GM19328 (cell line): ENCODE results near the gene NUDT13.
A peak's percentile ranks its signal among the peaks of the same experiment; 100 is the strongest.
"Not testable (repeated sequence)": the region's sequence is repeated elsewhere in the genome, so short reads cannot be mapped to it uniquely, and the experiment has no call there.

Source experiments
- ATAC-seq: cut with Tn5 transposase; IDR thresholded peaks from one replicate; pipeline ENCODE4 v1.9.1; 2021; ENCODE audit warnings: mild to moderate bottlenecking, moderate library complexity; ENCODE audit not compliant: unreplicated experiment

The NUDT13 gene

GRCh38 chr10:73097305-73097670, 13.0 kb upstream of the NUDT13 start:
- no peak for ATAC-seq

- no peak for ATAC-seq
Measured at GRCh38 chr10:73099141-73099540, 11.1 kb upstream of the NUDT13 start.

GRCh38 chr10:73106301-73106700, 4.0 kb upstream of the NUDT13 start:
- ATAC-seq = no peak

- ATAC-seq = not testable (repeated sequence)
Measured at GRCh38 chr10:73109248-73109652, 1.0 kb upstream of the NUDT13 start.

- ATAC-seq = not testable (repeated sequence)
Measured at GRCh38 chr10:73112032-73112431, 1.8 kb downstream of the NUDT13 start.

GRCh38 chr10:73113551-73113950, 3.3 kb downstream of the NUDT13 start:
- no peak for ATAC-seq

GRCh38 chr10:73116017-73116416, 5.8 kb downstream of the NUDT13 start:
- no peak for ATAC-seq

GRCh38 chr10:73117976-73118743, 7.9 kb downstream of the NUDT13 start:
- ATAC-seq = peak; percentile 68

GRCh38 chr10:73119457-73119856, 9.2 kb downstream of the NUDT13 start:
- ATAC-seq = no peak

- no peak for ATAC-seq
Measured at GRCh38 chr10:73119952-73120351, 9.7 kb downstream of the NUDT13 start.

GRCh38 chr10:73126343-73126742, 16.1 kb downstream of the NUDT13 start:
- no peak for ATAC-seq

GRCh38 chr10:73131301-73131700, 21.0 kb downstream of the NUDT13 start:
- no peak for ATAC-seq

GRCh38 chr10:73131913-73132686, 21.8 kb downstream of the NUDT13 start:
- ATAC-seq = no peak

GRCh38 chr10:73134727-73135126, 24.5 kb downstream of the NUDT13 start:
- ATAC-seq = no peak

GRCh38 chr10:73136627-73137026, 26.4 kb downstream of the NUDT13 start:
- no peak for ATAC-seq

- ATAC-seq = no peak
Measured at GRCh38 chr10:73139251-73139650, 29.0 kb downstream of the NUDT13 start.

- no peak for ATAC-seq
Measured at GRCh38 chr10:73141603-73142002, 31.3 kb downstream of the NUDT13 start.

GRCh38 chr10:73150633-73151413, 40.6 kb downstream of the NUDT13 start:
- ATAC-seq = not testable (repeated sequence)

GRCh38 chr10:73152009-73152408, 41.8 kb downstream of the NUDT13 start:
- ATAC-seq = no peak

GRCh38 chr10:73156054-73156453, 45.8 kb downstream of the NUDT13 start:
- no peak for ATAC-seq

- ATAC-seq = no peak
Measured at GRCh38 chr10:73159038-73159648, 48.9 kb downstream of the NUDT13 start.
